Neural cell (in vitro differentiated cells): ENCODE results near the gene CLIP4. TPM values are rescaled to one million over a fixed set of nuclear protein-coding genes. Genes with fewer than 3 reads are reported as not detected.

ENCODE experiments used
- H2AFZ ChIP-seq: fragments of 200-600, 300-800 bp; sonication (generic), shearing (Covaris generic); 2 replicates; pipeline ENCODE4 v1.6.0; 2014; ENCODE audit warnings: low read depth, mild to moderate bottlenecking, antibody characterized with exemption, low read length, moderate library complexity
- H3F3A ChIP-seq: fragments of 200-600 bp; shearing (Covaris generic); 2 replicates; pipeline ENCODE4 v1.6.1; 2016; ENCODE audit warnings: mild to moderate bottlenecking, moderate library complexity, mixed read lengths, antibody characterized with exemption, low read length; ENCODE audit not compliant: insufficient read depth, poor library complexity, severe bottlenecking
- H3K27ac ChIP-seq: fragments of 200-600, 300-800 bp; sonication (generic), shearing (Covaris generic); 2 replicates; pipeline ENCODE4 v1.5.1; 2014; ENCODE audit warnings: mild to moderate bottlenecking, low read length, moderate library complexity
- H3K27me3 ChIP-seq: fragments of 300-800, 200-600 bp; sonication (generic), shearing (Covaris generic); 2 replicates; pipeline ENCODE4 v1.6.0; 2014; ENCODE audit warnings: mild to moderate bottlenecking, low read depth, low read length, moderate library complexity; ENCODE audit not compliant: insufficient read depth
- H3K36me3 ChIP-seq: fragments of 300-800, 200-600 bp; sonication (generic), shearing (Covaris generic); 2 replicates; pipeline ENCODE4 v1.5.1; 2014; ENCODE audit warnings: mild to moderate bottlenecking, antibody characterized with exemption, low read length, moderate library complexity; ENCODE audit not compliant: insufficient read depth
- H3K4me2 ChIP-seq: fragments of 300-800, 200-600 bp; sonication (generic), shearing (Covaris generic); 2 replicates; pipeline ENCODE4 v1.6.0; 2014; ENCODE audit warnings: mild to moderate bottlenecking, low read length
- H3K4me3 ChIP-seq: fragments of 300-800, 200-600 bp; sonication (generic), shearing (Covaris generic); 2 replicates; pipeline ENCODE4 v1.5.1; 2014; ENCODE audit warnings: mild to moderate bottlenecking, low read length, moderate library complexity
- H3K79me2 ChIP-seq: fragments of 200-600 bp; shearing (Covaris generic); replicated peaks from 2 replicates; pipeline ENCODE4 v1.6.0; 2014; ENCODE audit warnings: mild to moderate bottlenecking, low read length, moderate library complexity; ENCODE audit not compliant: insufficient read depth
- H3K9ac ChIP-seq: fragments of 300-800, 200-600 bp; sonication (generic), shearing (Covaris generic); 2 replicates; pipeline ENCODE4 v1.6.1; 2016; ENCODE audit warnings: mild to moderate bottlenecking, low read length, mixed read lengths
- H3K9me2 ChIP-seq: fragments of 200-600 bp; shearing (Covaris generic); 2 replicates; pipeline ENCODE4 v1.6.1; 2016; ENCODE audit warnings: mild to moderate bottlenecking, low read length, mixed read lengths; ENCODE audit not compliant: insufficient read depth
- H3K9me3 ChIP-seq: fragments of 200-600, 300-800 bp; sonication (generic), shearing (Covaris generic); 2 replicates; pipeline ENCODE4 v1.6.1; 2016; ENCODE audit warnings: mild to moderate bottlenecking, mixed run types, low read length, moderate library complexity, mixed read lengths
- H4K20me1 ChIP-seq: fragments of 200-600 bp; shearing (Covaris generic); 2 replicates; pipeline ENCODE4 v1.6.1; 2016; ENCODE audit warnings: mild to moderate bottlenecking, mixed run types; ENCODE audit not compliant: insufficient read depth
- EP300 ChIP-seq: fragments of 450-650 bp; conservative IDR thresholded peaks from 2 replicates; pipeline ENCODE4 v1.6.1; 2014; ENCODE audit warnings: antibody characterized with exemption, mild to moderate bottlenecking, moderate library complexity; ENCODE audit not compliant: poor library complexity, severe bottlenecking
- EZH2 ChIP-seq: fragments of 200-600, 300-800 bp; shearing (Covaris generic), sonication (generic); IDR thresholded peaks from 2 replicates; pipeline ENCODE4 v1.6.1; 2014; ENCODE audit warnings: antibody characterized with exemption, low read length, borderline replicate concordance, mild to moderate bottlenecking; ENCODE audit not compliant: insufficient read depth, poor library complexity, severe bottlenecking
- MXI1 ChIP-seq: fragments of 450-650 bp; conservative IDR thresholded peaks from 2 replicates; pipeline ENCODE4 v1.6.1; 2014; ENCODE audit warnings: antibody characterized with exemption, mild to moderate bottlenecking; ENCODE audit not compliant: poor library complexity, severe bottlenecking
- POLR2AphosphoS5 ChIP-seq: IDR thresholded peaks from 2 replicates; pipeline ENCODE4 v1.6.1; 2012
- RAD21 ChIP-seq: fragments of 450-650 bp; conservative IDR thresholded peaks from 2 replicates; pipeline ENCODE4 v1.6.1; 2014; ENCODE audit warnings: antibody characterized with exemption, mild to moderate bottlenecking, moderate library complexity
- SMC3 ChIP-seq: fragments of 450-650 bp; conservative IDR thresholded peaks from 2 replicates; pipeline ENCODE4 v1.6.1; 2014; ENCODE audit warnings: antibody characterized with exemption, mild to moderate bottlenecking, moderate library complexity; ENCODE audit not compliant: poor library complexity
- TAF1 ChIP-seq: IDR thresholded peaks from 2 replicates; pipeline ENCODE4 v1.6.1; 2012; ENCODE audit warnings: low read depth
- polyA plus RNA-seq: library from polyadenylated mRNA; depleted of rRNA; stranded (reverse); fragments of >200 nt; gene quantifications from 2 replicates; pipeline ENCODE4 v1.2.3, GENCODE V29; 2014
- TF ChIP-seq, protein P1 (sequence below): IDR thresholded peaks from 2 replicates; pipeline ENCODE4 v1.6.1; 2012; ENCODE audit warnings: borderline replicate concordance
- TF ChIP-seq, protein P2 (sequence below): fragments of 450-650 bp; IDR thresholded peaks from 2 replicates; pipeline ENCODE4 v1.5.1; 2014; ENCODE audit warnings: antibody characterized with exemption, mild to moderate bottlenecking, moderate library complexity; ENCODE audit not compliant: poor library complexity, severe bottlenecking

Gene CLIP4
- polyA plus RNA-seq, 1 donor from 2014 or later, result 10.2 TPM

DNA sequence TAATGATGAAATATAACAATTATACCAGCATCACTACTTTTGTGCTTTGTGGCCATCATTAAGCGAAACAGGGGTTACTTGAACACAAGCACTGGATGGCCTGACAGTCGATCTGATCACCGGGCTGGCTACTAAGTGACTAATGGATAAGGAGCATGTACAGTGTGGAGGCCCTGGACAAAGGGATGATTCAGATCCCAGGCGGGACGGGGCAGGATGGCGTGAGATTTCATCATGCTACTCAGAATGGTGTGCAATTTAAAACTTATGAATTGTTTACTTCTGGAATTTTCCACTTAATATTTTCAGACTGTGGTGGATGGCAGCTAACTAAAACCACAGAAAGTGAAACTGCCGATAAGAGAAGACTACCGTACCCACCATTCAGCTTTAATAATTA lies 7.0 kb upstream of the CLIP4 start:
- Histone ChIP-seq H3F3A (no peaks in the 10 kb centered on the region), H3K9ac (no peak overlapping the region), H3K4me2 (no peak overlapping the region), H3K9me3 (no peaks in the 10 kb centered on the region), H3K27ac (no peak overlapping the region), H3K4me3 (no peak overlapping the region), H3K9me2 (no peaks in the 10 kb centered on the region), H3K79me2 (no peaks in the 10 kb centered on the region), H4K20me1 (no peaks in the 10 kb centered on the region), H2AFZ (no peak overlapping the region), H3K36me3 (no peaks in the 10 kb centered on the region), H3K27me3 (no peaks in the 10 kb centered on the region)
- no peak for TF ChIP-seq TAF1
- TF ChIP-seq RAD21, result no peak
- TF ChIP-seq, protein P1, sequence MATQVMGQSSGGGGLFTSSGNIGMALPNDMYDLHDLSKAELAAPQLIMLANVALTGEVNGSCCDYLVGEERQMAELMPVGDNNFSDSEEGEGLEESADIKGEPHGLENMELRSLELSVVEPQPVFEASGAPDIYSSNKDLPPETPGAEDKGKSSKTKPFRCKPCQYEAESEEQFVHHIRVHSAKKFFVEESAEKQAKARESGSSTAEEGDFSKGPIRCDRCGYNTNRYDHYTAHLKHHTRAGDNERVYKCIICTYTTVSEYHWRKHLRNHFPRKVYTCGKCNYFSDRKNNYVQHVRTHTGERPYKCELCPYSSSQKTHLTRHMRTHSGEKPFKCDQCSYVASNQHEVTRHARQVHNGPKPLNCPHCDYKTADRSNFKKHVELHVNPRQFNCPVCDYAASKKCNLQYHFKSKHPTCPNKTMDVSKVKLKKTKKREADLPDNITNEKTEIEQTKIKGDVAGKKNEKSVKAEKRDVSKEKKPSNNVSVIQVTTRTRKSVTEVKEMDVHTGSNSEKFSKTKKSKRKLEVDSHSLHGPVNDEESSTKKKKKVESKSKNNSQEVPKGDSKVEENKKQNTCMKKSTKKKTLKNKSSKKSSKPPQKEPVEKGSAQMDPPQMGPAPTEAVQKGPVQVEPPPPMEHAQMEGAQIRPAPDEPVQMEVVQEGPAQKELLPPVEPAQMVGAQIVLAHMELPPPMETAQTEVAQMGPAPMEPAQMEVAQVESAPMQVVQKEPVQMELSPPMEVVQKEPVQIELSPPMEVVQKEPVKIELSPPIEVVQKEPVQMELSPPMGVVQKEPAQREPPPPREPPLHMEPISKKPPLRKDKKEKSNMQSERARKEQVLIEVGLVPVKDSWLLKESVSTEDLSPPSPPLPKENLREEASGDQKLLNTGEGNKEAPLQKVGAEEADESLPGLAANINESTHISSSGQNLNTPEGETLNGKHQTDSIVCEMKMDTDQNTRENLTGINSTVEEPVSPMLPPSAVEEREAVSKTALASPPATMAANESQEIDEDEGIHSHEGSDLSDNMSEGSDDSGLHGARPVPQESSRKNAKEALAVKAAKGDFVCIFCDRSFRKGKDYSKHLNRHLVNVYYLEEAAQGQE, result no peak
- TF ChIP-seq EP300, result no peak
- TF ChIP-seq SMC3, result no peak
- no peak for TF ChIP-seq MXI1

DNA sequence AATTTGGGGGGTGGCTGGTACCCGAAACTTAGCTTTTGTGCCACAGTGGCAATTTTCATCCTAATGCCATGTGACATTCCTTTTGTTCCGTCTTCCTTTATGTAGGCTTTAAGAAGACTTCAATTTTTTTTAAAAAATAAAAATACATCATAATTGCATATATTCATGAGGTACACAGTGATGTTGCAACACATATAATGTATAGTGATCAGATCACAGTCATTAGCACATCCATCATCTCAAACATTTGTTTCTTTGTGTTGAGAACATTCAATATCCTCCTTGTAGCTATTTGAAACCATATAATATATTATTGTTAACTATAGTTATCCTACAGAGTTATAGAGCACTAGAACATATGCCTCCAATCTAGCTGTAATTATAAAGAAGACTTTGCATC lies 6.0 kb upstream of the CLIP4 start:
- Histone ChIP-seq H3K79me2 (no peaks in the 10 kb centered on the region), H4K20me1 (no peaks in the 10 kb centered on the region), H3K4me2 (no peak overlapping the region), H2AFZ (no peak overlapping the region), H3K9me2 (no peaks in the 10 kb centered on the region), H3K36me3 (no peaks in the 10 kb centered on the region), H3K27me3 (no peaks in the 10 kb centered on the region), H3K4me3 (no peak overlapping the region), H3K27ac (no peak overlapping the region), H3K9me3 (no peaks in the 10 kb centered on the region), H3F3A (no peaks in the 10 kb centered on the region), H3K9ac (no peak overlapping the region)
- TF ChIP-seq EZH2, result no peak
- no peak for TF ChIP-seq POLR2AphosphoS5
- TF ChIP-seq, protein P2, sequence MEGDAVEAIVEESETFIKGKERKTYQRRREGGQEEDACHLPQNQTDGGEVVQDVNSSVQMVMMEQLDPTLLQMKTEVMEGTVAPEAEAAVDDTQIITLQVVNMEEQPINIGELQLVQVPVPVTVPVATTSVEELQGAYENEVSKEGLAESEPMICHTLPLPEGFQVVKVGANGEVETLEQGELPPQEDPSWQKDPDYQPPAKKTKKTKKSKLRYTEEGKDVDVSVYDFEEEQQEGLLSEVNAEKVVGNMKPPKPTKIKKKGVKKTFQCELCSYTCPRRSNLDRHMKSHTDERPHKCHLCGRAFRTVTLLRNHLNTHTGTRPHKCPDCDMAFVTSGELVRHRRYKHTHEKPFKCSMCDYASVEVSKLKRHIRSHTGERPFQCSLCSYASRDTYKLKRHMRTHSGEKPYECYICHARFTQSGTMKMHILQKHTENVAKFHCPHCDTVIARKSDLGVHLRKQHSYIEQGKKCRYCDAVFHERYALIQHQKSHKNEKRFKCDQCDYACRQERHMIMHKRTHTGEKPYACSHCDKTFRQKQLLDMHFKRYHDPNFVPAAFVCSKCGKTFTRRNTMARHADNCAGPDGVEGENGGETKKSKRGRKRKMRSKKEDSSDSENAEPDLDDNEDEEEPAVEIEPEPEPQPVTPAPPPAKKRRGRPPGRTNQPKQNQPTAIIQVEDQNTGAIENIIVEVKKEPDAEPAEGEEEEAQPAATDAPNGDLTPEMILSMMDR, result no peak
- TF ChIP-seq TAF1, result no peak
- TF ChIP-seq MXI1, result no peak
- TF ChIP-seq EP300, result no peak
- TF ChIP-seq, protein P1, result no peak
- TF ChIP-seq SMC3, result no peak
- no peak for TF ChIP-seq RAD21
